GM18858 (cell line): ENCODE results near the gene B4GALT5.
"Not testable (repeated sequence)": the region's sequence is repeated elsewhere in the genome, so short reads cannot be mapped to it uniquely, and the experiment has no call there.

ENCODE experiments used
- ATAC-seq: cut with Tn5 transposase; IDR thresholded peaks from one replicate; pipeline ENCODE4 v1.9.1; 2021; ENCODE audit not compliant: unreplicated experiment

The B4GALT5 gene

DNA sequence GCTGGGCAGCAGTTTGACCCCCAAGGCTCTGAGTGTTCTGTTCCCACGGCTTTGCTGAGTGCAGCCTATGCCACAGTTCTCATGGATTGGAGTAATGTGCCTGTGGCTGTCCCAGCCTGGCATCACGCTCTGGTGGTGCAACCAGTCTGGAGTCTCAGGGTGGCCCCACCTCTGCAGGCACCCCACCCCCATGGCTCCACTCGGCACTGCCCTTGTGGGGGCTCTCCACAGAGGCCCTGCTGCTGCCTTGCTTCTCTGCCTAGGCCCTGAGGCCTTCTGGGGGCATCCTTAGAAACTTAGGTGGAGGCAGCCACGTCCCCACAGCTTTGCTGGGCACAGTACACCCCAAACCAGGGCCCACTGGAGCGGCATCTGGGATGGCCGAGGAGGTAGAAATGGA lies 25.4 kb upstream of the B4GALT5 start:
- no peak for ATAC-seq

DNA sequence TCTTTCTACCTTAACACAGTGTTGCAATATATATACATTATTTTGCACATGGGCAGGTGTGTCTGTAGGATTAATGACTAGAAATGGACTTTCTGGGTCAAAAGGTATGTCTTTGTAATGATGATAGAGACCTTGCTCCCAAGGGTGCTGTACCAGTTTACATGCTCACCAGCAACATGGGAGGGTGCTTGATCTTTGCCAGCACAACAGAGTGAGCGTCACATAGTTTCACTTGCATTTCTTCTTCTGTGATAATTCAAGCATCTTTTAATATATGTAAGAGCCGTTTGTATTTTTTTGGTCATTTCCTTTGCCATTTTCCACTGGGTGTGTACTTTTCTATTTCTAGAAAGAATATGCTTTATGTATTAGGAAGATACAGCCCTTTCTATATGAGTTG lies 23.6 kb upstream of the B4GALT5 start:
- ATAC-seq, result no peak

DNA sequence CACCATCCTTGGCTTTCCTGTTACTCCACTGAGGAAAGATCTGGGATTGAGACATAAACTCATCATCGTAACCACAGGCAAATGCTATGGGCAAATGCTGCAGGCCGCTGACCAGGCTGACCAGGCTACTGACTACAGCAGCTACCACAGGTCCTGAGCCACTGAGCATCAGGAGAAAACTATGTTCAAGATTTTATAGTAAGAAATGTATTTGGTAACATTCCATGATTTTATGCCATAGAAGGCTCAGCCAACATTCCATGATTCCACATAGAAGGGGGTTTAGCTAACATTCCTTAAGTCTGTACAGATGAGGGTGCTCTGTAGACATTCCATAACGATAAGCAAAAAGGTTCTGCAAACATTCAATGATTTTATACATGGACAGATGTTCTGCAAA lies 16.1 kb upstream of the B4GALT5 start:
- ATAC-seq, result no peak

DNA sequence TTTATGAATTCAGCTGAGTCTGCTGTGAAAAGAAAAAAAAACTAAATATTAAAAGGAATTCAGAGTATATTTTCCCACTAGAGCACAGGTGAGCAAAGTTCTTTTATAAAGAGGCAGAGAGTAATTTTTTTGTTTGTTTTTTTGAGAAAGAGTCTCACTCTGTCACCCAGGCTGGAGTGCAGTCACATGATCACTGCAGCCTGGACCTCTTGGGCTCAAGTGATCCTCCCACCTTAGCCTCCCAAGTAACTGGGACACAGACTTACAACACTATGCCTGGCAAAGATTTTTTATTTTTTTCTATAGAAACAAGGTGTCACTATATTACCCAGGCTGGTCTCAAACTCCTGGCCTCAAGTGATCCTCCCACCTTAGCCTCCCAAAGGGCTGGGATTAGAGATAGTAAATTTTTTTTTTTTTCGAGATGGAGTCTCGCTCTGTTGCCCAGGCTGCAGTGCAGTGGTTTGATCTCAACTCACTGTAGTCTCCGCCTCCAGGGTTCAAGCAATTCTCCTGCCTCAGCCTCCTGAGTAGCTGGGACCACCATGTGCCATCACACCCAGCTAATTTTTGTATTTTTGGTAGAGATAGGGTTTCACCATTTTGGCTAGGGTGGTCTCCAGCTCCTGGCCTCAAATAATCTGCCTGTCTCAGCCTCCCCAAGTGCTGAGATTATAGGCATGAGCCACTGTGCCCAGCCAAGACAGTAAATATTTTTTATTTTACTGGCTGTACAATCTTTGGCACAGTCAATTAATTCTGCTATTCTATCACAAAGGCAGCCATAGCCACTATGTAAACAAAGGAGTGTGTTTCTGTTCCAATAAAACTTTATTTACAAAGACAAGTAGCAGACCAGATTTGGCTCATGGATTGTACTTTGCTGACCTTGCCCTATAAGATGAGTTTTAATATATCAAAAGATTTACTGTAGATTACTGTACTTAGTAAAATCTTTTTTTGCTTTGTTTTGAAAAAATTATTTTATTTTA lies 14.5 kb upstream of the B4GALT5 start:
- no peak for ATAC-seq

DNA sequence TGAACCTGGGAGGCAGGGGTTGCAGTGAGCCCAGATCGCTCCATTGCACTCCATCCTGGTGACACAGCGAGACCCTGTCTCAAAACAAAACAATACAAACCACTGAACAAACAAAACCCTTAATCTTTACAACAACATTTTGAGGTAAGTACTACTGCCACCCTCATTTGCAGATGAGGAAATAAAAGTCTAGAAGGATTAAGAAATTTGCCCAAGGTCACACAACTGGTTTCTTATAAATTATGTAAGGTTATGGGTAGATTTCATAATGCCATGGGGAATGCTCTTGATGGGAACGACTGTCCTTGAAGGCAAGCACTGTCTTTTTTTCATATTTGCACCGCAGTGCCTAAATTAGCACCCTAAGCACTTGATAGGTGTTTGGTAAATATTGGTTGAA lies 13.8 kb upstream of the B4GALT5 start:
- no peak for ATAC-seq

DNA sequence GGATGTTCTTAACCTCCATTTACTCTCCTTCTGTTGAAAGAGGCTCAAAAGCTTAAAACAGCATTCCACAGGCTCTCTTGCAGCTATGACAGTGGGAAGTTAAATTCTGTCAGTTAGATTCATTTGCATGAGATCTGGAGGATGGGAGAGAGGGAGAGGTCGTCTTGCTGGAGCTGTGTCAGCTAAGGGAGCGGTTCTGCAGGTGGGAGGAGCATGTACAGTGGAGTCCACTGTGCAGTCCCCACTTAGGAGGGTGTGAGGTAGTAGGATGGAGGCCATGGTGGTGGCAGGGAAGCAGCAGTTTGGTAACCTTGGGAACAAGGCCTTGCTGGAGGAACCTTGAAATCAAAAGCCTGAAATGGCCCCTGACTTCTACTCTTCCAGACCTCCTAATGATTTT lies 12.0 kb upstream of the B4GALT5 start:
- ATAC-seq, result no peak

DNA sequence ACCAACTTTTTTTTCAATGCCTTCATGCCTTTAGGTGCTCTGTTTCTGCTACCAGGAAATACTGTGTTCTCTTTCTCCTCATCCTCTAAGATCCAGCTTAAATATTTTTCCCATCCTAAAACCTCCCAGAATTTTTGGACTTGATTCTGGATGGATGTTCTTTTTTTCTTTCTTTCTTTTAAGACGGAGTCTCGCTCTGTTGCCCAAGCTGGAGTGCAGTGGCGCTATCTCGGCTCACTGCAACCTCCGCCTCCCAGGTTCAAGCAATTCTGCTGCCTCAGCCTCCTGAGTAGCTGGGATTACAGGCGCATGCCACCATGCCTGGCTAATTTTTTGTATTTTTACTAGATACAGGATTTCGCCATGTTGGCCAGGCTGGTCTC lies 11.5 kb upstream of the B4GALT5 start:
- ATAC-seq, result not testable (repeated sequence)

DNA sequence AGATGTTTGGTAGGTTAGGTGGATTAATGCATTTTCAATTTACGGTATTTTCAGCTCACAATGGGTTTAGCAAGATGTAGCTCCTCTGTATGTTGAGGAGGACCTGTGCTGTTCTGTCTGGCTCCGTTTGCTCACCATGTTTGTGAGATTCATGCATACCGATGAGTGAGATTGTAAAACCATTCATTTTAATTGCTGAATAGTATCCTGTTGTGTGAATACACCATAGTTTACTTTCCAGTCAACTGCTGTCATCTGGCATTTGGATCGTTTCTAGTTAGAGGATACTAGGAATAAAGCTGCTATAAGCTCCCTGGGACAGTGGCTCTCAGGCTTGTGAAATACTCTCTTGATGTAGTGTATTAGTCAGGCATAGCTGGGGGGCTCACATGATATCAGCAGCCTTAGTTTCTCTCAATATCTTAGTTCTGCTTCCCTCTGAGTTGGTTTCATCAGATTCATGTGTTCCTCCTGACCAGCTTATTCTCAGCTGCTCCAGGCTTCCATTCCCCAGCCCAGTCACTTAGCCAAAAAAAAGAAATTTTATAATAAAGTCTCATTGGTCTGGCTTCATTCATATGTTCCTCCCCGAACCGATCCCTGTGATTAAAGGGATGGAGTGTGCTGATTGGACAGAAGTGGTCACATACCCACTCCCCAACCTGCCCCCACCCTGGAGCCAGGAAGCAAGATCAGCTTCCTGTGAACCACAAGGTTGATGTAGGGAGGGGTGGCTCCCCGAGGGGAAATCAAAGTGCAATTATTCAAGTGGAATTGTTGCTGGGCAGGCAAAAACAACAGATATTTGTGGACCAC lies 10.9 kb upstream of the B4GALT5 start:
- no peak for ATAC-seq

DNA sequence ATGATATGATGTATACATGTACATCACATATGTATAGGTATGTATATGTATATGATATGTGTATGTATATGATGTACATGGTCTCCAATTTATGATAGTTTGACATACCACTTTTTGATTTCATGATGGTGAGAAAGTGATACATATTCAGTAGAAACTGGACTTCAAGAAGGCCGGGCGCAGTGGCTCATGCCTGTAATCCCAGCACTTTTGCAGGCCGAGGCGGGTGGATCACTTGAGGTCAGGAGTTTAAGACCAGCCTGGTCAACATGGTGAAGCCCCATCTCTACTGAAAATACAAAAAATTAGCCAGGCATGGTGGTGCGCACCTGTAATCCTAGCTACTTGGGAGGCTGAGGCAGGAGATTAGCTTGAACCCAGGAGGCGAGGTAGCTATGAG lies 10.1 kb upstream of the B4GALT5 start:
- not testable (repeated sequence) for ATAC-seq

DNA sequence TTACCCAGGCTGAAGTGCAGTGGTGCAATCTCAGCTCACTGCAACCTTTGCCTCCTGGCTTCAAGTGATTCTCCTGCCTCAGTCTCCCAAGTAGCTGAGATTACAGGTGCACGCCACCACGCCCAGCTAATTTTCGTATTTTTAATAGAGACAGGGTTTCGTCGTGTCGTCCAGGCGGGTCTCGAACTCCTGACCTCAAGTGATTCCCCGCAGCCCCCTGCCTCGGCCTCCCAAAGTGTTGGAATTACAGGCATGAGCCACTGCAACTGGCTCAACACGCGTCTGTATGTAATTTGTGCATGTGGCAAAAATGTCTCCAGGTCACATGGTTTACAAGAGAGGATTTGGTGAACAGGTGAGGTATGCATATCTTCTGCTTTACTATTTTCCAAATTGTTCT lies 7.6 kb upstream of the B4GALT5 start:
- not testable (repeated sequence) for ATAC-seq

DNA sequence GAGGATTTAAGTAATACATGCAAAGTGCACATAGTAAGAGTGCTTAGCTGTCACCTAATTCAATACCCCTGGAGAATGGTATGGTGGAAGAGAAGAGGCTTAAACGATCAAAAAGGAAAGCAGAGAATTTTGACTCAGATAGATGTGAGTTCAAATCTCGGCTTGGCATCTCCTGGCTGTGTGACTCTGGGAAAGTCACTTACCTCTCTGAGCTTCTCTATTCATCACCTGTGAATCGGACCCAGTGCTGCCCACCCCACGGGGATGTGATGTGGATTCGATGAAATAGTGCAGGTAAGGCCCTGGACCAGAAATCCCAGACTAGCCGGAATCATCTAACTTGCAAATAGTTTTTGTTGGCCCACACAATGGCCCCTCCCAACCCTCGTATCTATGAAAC lies 1.8 kb upstream of the B4GALT5 start:
- no peak for ATAC-seq

DNA sequence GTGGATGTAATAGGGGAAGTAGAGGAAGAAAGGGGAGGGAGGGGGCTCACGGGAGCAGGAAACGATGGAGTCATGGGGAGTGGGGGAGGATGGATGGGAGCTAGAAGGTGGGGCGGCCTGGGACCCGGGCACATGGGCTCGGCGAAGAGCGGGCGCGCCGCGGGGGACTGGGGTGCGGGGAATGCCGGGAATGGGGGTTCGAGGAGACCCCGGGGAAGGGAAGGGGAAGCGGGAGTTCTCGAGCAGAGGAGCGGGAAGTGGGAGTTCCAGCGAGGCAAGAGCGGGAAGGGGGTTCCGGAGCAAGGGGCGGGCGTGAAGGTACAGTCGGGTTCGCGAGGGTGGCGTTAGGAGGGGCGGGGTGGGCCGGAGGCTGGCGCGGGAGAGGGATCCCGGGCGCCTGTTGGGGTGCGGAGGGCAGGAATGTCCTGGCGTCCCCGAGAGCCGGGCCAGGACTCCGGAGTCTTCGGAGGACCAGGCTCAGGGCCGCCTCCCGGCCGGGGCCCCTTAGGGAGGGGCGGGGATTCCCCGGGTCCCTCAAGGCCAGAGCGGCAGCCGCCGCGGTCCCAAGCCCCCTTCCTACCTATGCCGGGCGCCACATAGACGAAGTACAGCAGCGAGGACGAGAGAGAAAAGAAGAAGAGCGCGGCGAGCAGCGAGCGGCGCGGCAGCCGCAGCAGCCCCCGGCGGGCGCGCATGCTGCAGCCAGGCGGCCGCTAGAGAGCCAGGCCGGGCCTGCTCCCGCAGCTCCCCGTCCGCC lies 504 bp downstream of the B4GALT5 start:
- ATAC-seq, result peak; percentile 26

DNA sequence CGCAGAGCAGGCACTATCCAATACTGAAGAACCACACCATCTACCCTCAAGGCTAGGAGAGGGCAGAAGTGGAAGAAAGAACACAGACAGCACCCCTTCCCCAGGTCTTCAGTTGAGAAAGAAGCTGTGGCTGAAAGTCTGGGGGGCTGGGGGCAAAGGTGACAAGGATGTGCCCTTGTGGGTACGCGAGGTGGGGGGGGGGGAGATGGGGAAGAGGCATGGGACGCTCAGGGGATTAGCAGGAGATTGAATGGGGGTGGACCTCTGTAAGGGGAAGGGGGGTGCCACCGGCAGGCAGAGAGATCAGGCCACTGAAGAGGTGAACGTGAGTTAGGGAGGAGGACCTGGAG lies 1.1 kb downstream of the B4GALT5 start:
- no peak for ATAC-seq

DNA sequence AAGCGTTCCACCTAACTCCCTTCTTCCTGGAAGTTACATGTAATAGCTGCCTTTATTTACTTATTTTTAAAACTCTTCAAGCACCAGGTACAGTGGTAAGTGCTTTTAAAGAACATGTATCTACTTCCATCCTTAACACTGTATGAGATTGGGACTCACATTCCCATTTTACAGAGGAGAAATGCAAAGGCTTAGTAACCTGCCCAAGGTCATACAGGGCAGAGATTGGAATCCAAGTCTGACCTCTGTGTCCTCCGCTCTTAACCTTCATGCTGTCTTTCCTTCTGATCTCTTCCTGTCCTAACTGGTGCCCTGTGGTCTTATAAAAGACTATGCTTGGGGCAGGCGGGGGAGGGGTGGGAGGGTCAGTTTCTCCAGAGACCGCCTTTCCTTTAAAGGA lies 1.6 kb downstream of the B4GALT5 start:
- ATAC-seq, result no peak

DNA sequence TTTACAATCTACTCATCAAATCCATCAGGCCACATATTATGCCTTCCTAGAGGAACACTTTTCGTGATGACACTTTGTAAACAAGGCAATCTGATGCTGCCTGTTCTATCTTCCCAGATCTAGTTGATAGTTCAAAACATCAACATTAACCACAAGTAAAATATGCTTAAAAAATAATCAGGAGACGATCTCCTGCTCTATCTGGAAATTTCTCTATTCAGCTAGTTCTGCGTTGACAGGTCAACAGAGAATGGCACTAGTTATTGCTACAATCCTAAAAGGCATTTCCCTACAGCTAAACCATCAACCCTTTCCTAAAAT lies 2.1 kb downstream of the B4GALT5 start:
- ATAC-seq, result no peak

DNA sequence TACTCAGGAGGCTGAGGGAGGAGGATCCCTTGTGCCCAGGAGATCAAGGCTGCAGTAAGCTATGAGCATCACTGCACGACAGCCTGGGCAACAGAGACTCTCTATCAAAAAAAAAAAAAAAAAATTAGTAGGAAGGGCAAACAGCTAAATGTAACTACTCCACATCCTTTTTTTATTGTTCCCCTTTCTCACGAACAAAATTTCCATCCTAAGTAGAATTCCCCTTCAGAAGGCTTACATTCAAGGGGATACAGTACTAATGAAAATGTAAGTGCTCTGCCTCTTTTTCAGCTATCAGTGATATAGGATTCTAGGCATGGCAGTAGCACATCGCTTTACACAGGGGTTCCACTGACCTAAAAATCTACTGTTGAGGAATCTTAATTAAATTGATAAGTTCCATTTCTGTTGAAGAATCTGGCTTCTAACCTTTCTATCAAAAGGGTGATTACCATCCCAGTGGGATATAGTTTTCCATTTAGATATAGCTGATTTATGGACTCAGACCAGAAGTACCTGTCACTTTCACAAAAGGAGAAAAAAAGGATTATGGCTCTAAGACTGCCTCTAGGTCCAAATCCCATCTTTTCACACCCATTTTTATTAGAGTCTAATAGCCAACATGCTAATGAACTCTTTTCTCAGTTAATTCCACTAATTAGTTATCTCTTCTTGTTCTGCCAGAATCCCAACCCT lies 2.6 kb downstream of the B4GALT5 start:
- ATAC-seq, result no peak

DNA sequence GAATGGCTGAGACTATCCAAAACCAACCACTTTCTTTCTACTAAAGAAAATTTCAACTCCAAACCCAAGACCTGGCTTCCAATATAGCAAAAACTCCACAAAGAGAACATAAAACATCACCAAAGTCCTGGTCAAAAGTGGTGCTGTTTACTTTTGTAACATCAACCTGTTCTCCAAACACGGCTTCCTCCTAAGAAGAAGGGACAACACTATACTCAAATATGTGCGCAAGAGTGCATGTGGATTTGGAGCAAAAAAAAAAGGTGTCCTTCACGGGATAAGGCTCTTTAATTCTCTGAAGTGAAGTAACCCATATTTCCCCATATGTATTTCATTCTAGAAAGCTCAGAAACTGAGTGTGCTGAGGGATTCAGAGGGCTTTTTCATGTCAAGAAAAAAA lies 6.6 kb downstream of the B4GALT5 start:
- ATAC-seq, result no peak

DNA sequence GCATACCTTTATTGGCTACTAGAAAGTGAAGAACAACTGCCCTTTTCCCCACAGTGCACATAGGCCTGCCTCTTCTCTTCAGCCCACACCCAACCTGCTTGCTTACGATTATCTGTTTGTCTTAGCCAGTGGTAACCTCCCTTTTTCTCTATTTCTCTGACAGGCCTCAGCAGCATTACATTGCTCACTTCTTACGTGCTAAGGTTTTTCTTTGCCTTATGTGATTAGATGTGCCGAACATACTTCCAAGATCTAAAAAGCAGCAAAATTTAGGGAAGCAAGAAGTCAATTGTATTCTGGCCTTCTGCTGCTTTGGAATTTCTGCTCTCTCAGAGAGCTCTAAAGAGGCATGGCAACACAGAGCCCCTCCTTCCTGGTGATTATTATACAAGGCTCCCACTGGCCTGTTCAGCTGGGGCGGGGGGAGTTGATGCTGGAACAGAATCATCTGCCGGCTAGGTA lies 7.0 kb downstream of the B4GALT5 start:
- no peak for ATAC-seq

DNA sequence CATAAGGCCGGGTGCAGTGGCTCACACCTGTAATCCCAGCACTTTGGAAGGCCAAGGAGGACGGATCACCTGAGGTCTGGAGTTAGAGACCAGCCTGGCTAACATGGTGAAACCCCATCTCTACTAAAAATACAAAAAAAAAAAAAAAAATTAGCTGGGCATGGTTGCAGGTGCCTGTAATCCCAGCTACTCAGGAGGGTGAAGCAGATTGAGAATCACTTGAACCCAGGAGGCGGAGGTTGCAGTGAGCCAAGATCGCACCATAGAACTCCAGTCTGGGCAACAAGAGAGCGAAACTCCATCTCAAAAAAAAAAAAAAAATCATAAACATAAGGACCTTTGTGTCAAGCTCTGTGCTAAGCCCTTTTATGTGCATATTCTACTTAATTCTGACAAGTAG lies 7.8 kb downstream of the B4GALT5 start:
- not testable (repeated sequence) for ATAC-seq

DNA sequence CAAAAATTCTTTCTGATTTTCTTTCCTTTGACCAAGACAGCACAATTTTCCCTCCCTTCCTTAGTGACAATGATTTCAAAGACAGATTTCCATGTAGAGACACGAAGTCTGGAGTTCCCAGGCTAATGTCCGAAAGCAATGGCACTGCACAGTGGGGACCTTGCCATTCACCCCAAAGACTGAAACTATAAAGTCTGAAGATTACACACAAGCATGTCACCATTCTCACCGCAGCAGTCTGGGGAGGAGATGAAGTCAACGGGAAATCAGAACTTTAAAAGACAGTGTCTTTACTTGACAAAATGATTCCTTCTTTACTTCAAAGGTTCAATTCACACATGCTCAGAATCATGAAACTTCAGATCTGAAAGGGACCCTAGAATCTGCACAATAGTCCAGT lies 8.3 kb downstream of the B4GALT5 start:
- ATAC-seq, result no peak

DNA sequence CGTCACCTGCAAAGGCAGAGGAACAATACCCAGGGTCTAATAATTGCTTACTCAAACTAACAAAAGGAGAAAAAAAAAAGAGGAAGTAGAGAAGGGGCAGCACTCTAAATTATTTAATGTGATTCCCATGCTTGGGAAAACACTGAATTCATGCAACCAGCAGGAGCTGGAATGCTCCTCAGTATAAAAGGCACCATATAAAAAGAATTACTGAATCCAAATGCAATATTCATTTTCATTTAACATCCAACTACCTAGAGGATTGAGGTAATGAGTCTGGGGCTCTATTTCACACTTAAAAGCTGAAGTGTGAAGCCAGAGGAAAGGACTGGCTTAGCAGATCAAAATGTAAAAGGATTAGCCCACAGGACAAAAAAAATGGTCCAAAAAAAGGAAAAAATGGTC lies 8.7 kb downstream of the B4GALT5 start:
- ATAC-seq, result no peak
